Stimulated activated CD4-positive, alpha-beta T cell treated with anti-CD3 and anti-CD28 coated beads, Interleukin-15, amount 100 ng/mL, for 24 hours (primary cell): Measurements from ENCODE around the gene FCN3.

Experiments used
- DNase-seq: peaks from one replicate; pipeline ENCODE4 v3.0.0-alpha.2; 2020

FCN3 gene

DNA sequence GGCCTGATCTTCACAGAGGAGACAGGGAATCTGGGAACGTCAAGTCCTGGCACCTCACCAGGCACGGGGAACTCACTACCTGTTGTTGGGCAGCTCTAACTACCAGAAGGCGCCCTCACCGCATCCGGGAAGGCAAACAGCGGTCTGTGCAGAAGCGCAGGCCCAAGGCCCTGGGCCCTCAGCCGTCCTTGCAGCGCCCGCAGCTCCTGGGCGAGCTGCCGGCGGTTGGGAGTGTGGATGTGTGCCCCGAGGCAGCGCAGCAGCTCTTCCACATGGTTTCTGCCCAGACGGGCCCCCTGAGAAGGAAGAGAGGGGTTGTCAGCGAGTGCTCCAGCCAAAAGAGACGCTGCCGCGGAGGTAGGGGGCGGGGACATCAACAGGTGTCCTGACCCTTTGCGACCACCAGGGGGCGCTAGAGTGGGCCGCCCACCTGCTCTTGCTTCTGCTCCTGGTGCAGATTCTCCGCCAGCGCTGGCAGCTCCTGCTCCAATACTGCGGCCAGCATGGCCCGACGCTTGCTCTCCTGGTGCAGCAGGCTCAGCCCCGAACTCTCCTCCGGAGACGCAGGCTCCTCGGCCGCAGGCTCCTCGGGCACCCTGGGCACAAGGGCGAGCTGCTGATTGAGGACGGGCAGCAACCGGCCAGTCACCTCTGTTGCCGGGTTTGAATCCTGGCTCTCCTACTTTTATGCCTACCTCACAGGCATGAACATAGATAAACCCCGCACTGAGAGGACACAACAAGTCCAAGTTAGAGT lies 17.2 kb downstream of the FCN3 start:
- DNase-seq: peak; percentile 83

DNA sequence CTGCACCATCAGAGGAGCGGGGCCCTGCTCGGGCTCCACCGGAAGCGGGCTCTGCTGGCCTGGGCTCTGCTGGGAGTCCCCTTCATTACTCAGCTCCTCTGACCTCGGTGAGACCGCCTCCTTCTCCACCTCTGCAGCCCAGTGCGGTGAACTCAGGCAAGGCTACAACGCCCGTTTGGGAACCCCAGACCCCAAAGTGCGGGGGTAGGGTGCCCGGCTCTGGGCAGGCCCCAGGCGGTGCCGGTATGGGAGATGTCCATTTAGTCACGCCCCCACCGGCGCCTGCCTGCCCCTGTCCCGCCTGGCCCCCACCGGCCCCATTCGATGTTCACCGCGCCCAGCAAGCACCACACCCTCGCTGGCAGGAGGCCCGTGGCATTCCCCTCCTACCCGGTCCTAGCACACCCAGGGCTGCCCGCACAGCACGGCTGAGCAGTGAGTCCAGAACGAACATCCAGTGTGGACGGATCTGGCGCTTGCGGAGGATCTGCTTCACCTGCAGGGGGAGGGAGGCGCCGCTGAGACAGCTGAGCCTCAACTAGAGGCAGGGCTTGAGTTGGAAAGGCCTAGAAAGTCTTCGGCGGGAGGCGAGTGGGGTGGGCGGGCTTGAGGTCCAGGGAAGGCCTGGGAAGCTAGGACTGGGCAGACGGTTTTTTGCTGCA lies 17.9 kb downstream of the FCN3 start:
- DNase-seq: peak; percentile 61

DNA sequence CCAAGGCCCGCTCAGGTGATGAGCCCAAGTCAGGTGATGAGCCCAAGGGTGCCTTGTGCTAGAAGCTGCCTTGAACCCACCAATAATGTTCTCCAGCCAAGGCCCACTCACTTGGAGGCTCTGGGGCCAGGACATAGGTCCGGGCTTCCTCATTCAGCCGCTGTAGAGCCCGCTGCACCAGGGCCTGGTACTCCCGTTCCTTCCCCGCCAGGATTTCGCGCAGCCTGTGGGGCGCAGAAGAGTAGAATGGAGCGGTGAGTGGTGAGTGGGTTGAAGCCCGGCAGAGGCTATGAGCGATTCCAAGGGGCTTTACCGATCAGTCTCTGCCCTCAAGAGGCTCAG lies 18.4 kb downstream of the FCN3 start:
- DNase-seq: no peak

DNA sequence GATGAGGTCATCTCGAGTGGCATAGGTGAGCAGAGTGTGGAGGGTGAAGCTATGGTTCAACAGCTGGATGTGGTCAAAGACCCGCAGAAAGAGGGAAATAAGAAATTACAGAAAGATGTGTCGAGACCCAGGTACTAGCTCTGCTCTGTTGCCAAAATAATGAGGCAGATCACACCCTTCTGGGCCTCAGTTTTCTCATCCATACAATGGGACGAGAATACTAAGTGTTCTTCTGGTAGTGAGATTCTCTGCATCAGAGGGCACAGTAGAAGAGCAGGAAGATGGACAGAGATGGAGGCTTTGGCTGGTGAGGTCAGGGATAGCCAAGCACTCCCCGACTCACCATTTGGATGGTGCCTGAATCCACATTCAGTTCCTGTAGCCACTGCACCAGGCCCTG lies 18.9 kb downstream of the FCN3 start:
- no peak for DNase-seq

GRCh38 chr1:27353629-27354028 lies 21.0 kb downstream of the FCN3 start:
- DNase-seq: no peak

DNA sequence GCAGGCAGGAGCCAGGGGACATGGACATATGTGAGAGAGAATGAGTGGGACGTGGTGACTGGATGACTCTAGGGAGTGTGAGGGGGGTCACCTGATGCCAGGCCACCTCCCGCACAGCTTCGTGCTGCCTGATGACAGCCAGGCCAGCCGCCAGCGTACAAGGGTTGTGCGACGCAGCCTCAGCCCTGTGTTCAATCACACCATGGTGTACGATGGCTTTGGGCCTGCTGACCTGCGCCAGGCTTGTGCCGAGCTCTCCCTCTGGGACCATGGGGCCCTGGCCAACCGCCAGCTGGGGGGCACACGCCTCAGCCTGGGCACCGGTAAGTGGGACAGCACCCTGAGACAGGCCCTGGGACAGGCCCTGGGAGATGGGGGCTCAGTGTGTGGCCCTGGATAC lies 21.5 kb downstream of the FCN3 start:
- no peak for DNase-seq

DNA sequence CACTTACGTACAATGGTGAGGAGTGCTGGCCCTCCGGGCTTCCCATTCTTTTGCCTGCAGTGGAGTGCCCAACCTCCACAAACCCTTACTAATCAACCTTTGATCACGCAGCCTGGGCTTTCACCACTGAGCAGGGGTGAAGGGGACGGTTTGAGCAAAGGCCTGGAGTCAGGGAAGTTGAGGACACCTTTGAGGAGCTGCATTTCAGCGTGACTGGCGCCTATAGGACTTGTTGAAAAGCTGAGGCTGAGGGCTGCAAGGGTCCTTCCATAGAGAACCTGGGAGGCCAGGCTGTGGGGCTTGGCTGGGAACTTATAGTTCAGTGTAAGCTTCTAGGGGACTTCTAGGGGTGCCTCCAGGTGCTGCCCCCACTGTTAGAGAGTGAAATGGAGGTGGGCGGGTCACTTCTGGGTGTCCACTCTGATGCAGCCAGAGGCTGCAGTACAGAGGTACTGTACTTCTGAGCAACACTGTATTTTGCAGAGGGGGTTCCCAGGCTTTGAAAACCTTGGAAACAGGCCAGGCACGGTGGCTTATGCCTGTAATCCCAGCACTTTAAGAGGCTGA lies 23.0 kb downstream of the FCN3 start:
- no peak for DNase-seq

GRCh38 chr1:27350663-27351540 lies 23.7 kb downstream of the FCN3 start:
- no peak for DNase-seq

DNA sequence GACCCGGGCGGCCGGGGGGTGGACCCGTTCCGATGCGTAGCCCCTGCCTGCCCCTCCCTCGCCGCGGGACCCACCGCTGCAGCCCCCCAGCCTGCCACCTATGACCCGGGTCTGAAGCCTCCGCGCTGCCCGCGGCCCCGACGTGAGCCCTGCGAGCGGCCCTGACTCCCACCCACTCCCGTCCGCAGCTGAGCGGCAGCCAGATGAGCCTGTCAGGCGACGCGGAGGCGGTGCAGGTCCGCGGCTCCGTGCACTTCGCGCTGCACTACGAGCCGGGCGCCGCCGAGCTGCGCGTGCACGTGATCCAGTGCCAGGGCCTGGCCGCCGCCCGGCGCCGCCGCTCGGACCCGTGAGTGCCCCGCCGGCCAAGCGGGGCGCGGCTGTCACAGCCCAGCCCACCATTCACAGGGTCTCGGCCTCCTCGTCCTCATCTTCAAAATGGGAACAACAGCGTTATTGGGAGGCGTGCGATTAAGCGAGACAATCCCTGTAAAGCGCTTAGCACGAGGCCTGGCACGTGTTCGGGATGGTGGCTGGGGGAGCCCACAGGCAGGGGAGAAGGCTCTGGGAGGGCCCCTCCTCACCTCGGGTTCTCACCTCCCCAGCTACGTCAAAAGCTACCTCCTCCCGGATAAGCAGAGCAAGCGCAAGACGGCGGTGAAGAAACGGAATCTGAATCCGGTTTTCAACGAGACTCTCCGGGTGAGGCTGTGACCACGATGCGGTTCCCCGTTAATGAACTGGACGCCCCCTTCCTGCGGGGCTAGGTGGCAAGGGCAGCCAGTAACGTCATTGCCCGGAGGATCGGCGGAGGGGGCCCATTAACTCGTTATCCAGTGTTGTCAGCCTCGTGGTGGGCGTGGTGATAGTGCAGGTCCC lies 24.6 kb downstream of the FCN3 start:
- peak; percentile 34 for DNase-seq

DNA sequence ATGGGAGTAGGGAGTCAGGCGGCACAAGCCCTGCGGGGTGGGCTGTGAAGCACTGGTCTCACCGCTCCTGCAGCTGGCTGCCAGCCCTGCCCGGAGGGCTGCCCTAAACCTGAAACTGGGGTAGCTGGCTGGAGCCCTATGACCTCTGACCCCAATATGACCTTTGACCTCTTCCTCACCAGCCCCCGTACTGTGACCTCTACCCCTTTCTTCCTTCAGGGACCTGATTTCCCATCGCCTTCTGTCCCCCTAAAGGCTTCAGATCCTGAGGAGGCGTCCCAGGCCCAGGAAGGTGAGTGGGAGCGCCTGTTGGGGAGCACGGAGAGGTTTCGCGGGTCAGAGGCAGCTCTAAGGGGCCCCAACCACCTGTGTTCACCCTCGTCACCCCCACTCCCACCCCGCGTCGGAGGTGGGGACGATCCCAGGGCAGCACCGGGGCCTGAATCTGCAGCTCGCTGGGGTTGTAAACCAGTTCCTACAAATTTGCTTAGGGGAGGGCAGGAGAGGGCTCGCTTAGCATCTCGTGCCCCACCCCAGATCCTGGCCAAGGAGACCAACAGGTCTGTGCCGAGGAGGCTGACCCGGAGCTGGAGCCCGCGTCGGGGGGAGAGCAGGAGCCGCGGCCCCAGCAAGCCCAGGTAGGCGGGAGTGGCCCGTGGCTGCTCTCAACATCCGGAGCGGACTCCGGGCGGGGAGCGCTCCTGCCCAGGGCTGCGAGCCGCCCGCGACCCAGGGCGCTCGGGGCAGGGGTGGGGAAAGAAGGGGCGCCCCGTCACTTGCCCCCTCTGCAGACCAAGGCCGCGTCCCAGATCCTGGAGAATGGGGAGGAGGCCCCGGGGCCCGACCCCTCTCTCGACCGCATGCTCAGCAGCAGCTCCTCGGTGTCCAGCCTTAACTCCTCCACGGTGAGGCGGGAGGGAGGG lies 25.5 kb downstream of the FCN3 start:
- DNase-seq: peak; percentile 44

- DNase-seq: no peak
Measured at GRCh38 chr1:27346991-27347624, 27.5 kb downstream of the FCN3 start.

GRCh38 chr1:27346357-27346756 lies 28.3 kb downstream of the FCN3 start:
- DNase-seq: no peak

DNA sequence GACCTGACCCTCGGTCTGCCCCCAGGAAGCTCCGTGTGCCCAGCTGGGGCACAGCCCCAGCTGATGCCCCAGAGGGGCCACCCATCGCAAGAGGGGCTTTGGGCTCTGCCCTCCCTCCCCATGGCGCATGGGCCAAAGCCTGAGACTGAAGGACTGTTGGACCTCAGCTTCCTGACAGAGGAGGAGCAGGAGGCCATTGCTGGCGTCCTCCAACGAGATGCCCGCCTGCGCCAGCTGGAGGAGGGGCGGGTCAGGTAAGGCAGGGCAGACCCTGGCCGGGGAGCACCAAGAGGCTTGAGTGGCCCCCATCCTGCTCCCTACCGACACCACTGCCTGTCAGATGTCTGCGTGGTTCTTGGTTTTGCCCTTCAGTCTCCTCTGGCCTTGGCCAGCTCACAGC lies 29.4 kb downstream of the FCN3 start:
- DNase-seq: no peak

GRCh38 chr1:27343639-27344025 lies 31.0 kb downstream of the FCN3 start:
- no peak for DNase-seq

- DNase-seq: peak; percentile 74
Measured at GRCh38 chr1:27342778-27343638, 31.6 kb downstream of the FCN3 start.

- DNase-seq: peak; percentile 56
Measured at GRCh38 chr1:27342391-27342777, 32.2 kb downstream of the FCN3 start.

GRCh38 chr1:27341525-27342252 lies 32.9 kb downstream of the FCN3 start, which contains the start of gene SYTL1:
Gene SYTL1, plus strand, starts transcription at chr1:27342022. Its CDS starts 3,313 bp downstream, at chr1:27345335.
- peak; percentile 75 for DNase-seq

DNA sequence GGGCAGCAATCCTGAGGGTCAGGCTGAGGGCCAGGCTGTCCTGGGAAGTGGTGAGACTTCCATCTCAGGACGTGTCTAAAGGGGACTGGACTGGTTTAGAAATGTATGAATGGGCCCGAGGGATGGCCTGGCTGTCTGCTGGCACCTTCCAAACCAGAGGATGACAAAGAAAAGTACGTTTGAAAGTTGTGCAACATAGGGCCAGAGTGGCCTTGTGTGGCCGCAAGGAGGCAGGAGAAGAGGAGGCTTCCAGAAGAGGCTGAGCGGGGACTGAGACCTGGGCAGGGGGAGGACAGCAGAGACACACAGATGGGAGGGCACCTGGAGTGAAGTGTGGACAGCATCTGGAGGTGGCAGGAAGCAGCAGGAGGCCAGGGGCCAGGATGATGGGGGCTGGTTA lies 35.4 kb downstream of the FCN3 start:
- DNase-seq: no peak

DNA sequence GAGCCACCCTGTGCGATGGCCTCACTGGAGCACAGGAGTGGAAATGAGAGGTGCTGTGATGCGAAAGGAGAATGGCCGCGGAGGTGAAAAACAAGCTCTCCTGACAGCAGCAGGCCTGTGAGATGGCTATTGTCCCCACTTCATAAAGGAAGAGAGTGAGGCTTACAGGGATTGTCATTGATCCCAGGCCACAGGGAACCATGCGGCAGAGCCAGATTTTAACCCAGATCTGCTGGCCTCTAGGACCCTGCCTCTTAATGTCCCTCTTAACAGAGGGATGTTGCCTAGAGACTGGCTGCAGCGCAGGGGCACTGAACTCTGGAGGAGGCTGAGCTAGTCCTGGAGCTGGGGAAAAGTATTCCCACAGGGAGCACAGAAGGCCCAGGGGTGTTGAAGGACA lies 35.9 kb downstream of the FCN3 start:
- DNase-seq: no peak
